Liver (tissue), 9 donors: ENCODE data around the gene FOXL1. TPM values are rescaled to one million over a fixed set of nuclear protein-coding genes. Genes with fewer than 3 reads are reported as not detected.

Experiments
- DNase-seq: peaks from one replicate; pipeline ENCODE4 v3.0.0-alpha.2; 2017; ENCODE audit warnings: low spot score
- H3K27ac ChIP-seq, 2 donors: one replicate each; pipeline ENCODE4 v1.7.0; 2013; ENCODE audit warnings: inconsistent platforms in 2 of 2, low read length in 2 of 2, control low read depth in 1 of 2, low read depth in 1 of 2, mild to moderate bottlenecking in 1 of 2
- H3K27me3 ChIP-seq, 4 donors: one replicate each; pipeline versions ENCODE4 v1.6.1 to v1.7.0; 2013; ENCODE audit warnings: low read length in 3 of 4, inconsistent platforms in 1 of 4, mild to moderate bottlenecking in 1 of 4, moderate library complexity in 1 of 4; ENCODE audit not compliant: control insufficient read depth in 4 of 4, insufficient read depth in 4 of 4
- H3K36me3 ChIP-seq, 4 donors: one replicate each; pipeline versions ENCODE4 v1.6.1 to v1.7.0; 2013; ENCODE audit warnings: low read length in 3 of 4, mild to moderate bottlenecking in 3 of 4, low read depth in 1 of 4, moderate library complexity in 1 of 4; ENCODE audit not compliant: control insufficient read depth in 4 of 4, insufficient read depth in 3 of 4
- H3K4me1 ChIP-seq, 4 donors: one replicate each; pipeline versions ENCODE4 v1.6.1 to v1.7.0; 2013; ENCODE audit warnings: low read length in 3 of 4, mild to moderate bottlenecking in 3 of 4, moderate library complexity in 1 of 4; ENCODE audit not compliant: control insufficient read depth in 4 of 4, insufficient read depth in 4 of 4
- H3K4me3 ChIP-seq, 3 donors: one replicate each; pipeline versions ENCODE4 v1.6.1 to v1.7.0; 2013; ENCODE audit warnings: low read length in 3 of 3, control low read depth in 1 of 3, low read depth in 1 of 3, mild to moderate bottlenecking in 1 of 3
- H3K9ac ChIP-seq, 2 donors: one replicate each; pipeline ENCODE4 v1.7.0; 2013; ENCODE audit warnings: low read length in 2 of 2, mild to moderate bottlenecking in 2 of 2, moderate library complexity in 2 of 2, control low read depth in 1 of 2, low read depth in 1 of 2
- H3K9me3 ChIP-seq, 4 donors: one replicate each; pipeline versions ENCODE4 v1.6.1 to v1.7.0; 2013; ENCODE audit warnings: low read length in 3 of 4; ENCODE audit not compliant: control insufficient read depth in 4 of 4
- ATF3 ChIP-seq: IDR thresholded peaks from 2 replicates; pipeline ENCODE4 v1.6.1; 2016; ENCODE audit warnings: antibody characterized with exemption
- CTCF ChIP-seq: fragments of 150-350 bp; IDR thresholded peaks from 2 replicates; pipeline ENCODE4 v1.5.1; 2017; ENCODE audit warnings: improper control_type of control experiment, low read depth, low read length; ENCODE audit not compliant: missing input control
- EGR1 ChIP-seq, 2 donors: IDR thresholded peaks; 2 replicates each; pipeline ENCODE4 v1.6.1; 2016 to 2018; ENCODE audit warnings: antibody characterized with exemption in 2 of 2, low read depth in 2 of 2
- FOXA1 ChIP-seq: IDR thresholded peaks from 2 replicates; pipeline ENCODE4 v1.6.1; 2016; ENCODE audit warnings: antibody characterized with exemption
- FOXA2 ChIP-seq: IDR thresholded peaks from 2 replicates; pipeline ENCODE4 v1.6.1; 2016; ENCODE audit warnings: antibody characterized with exemption
- GABPA ChIP-seq, 2 donors: IDR thresholded peaks in 1 of 2; conservative IDR thresholded peaks in 1 of 2; 2 replicates each; pipeline ENCODE4 v1.6.1; 2016; ENCODE audit warnings: antibody characterized with exemption in 2 of 2, mild to moderate bottlenecking in 1 of 2, moderate library complexity in 1 of 2
- HNF4A ChIP-seq, 2 donors: conservative IDR thresholded peaks; 2 replicates each; pipeline ENCODE4 v1.6.1; 2016; ENCODE audit warnings: antibody characterized with exemption in 2 of 2, mild to moderate bottlenecking in 2 of 2
- HNF4G ChIP-seq: IDR thresholded peaks from 2 replicates; pipeline ENCODE4 v1.6.1; 2016; ENCODE audit warnings: antibody characterized with exemption
- JUND ChIP-seq, 2 donors: IDR thresholded peaks; 2 replicates each; pipeline ENCODE4 v1.6.1; 2016; ENCODE audit warnings: antibody characterized with exemption in 2 of 2
- MAX ChIP-seq: IDR thresholded peaks from 2 replicates; pipeline ENCODE4 v1.6.1; 2016; ENCODE audit warnings: antibody characterized with exemption
- NR2F2 ChIP-seq: IDR thresholded peaks from 2 replicates; pipeline ENCODE4 v1.6.1; 2016; ENCODE audit warnings: antibody characterized with exemption
- RAD21 ChIP-seq, 2 donors: IDR thresholded peaks; 2 replicates each; pipeline ENCODE4 v1.6.1; 2016; ENCODE audit warnings: antibody characterized with exemption in 2 of 2, mild to moderate bottlenecking in 2 of 2
- RXRA ChIP-seq, 2 donors: IDR thresholded peaks; 2 replicates each; pipeline ENCODE4 v1.6.1; 2017 to 2018; ENCODE audit warnings: antibody characterized with exemption in 2 of 2, mild to moderate bottlenecking in 1 of 2
- SP1 ChIP-seq: IDR thresholded peaks from 2 replicates; pipeline ENCODE4 v1.6.1; 2018; ENCODE audit warnings: antibody characterized with exemption, mild to moderate bottlenecking
- TAF1 ChIP-seq: conservative IDR thresholded peaks from 2 replicates; pipeline ENCODE4 v1.6.1; 2016; ENCODE audit warnings: antibody characterized with exemption, mild to moderate bottlenecking
- YY1 ChIP-seq: IDR thresholded peaks from 2 replicates; pipeline ENCODE4 v1.6.1; 2016; ENCODE audit warnings: antibody characterized with exemption, mild to moderate bottlenecking
- ZBTB33 ChIP-seq: IDR thresholded peaks from 2 replicates; pipeline ENCODE4 v1.6.1; 2016; ENCODE audit warnings: antibody characterized with exemption
- WGBS: extraction: QIAGEN DNeasy Blood & Tissue Kit; methylation state at CpG from one replicate; pipeline ENCODE4 v1.1.7; 2013; 5-methylcytosine and 5-hydroxymethylcytosine counted together
- polyA plus RNA-seq, 2 donors: library from polyadenylated mRNA; stranded (reverse) in 1 of 2; unstranded in 1 of 2; fragments of 200-250 nt in 1 of 2; fragments of >200 nt in 1 of 2; fragmentation: Nextera tagmentation in 1 of 2; extraction: Ambion mirVana in 1 of 2; gene quantifications; one replicate each; pipeline versions ENCODE4 v1.2.1 to v1.2.3, GENCODE V29; 2013 to 2015
- total RNA-seq, 2 donors: library from RNA; depleted of rRNA; stranded (reverse); fragments of >200 nt; gene quantifications; one replicate each; pipeline ENCODE4 v1.2.3, GENCODE V29; 2014
- TF ChIP-seq, protein P1 (sequence below): IDR thresholded peaks from 2 replicates; pipeline ENCODE4 v1.6.1; 2016; ENCODE audit warnings: antibody characterized with exemption, mild to moderate bottlenecking
- donor health status: healthy.
- donor health status: healthy.
- donor health status: healthy.
- donor health status: healthy.
- donor health status: healthy.

Gene FOXL1
- total and polyA plus RNA-seq, 4 donors = 0.05 to 0.06 TPM; not detected in 2

DNA sequence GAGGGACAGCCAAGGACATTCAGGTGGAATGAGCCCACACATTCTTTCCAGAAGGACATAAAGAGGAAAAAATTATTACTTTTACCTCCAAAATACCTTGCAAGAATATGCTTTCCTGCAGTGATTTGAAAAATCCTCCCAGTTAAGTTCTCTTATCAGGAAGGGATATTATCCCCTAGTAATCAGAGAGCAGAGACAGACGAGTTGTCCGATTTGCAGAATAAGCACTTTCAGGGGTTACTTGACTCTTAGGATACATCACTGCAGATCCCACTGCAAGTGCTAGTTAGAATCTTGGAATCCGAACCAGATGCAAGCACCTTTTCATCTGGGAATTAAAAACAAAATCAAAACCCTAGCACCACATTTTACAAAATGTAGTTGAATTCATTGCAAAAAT lies 33.6 kb downstream of the FOXL1 start:
- Histone ChIP-seq H3K36me3 (no peaks in the 10 kb centered on the region), H3K4me3 (no peak overlapping the region), H3K4me1 (no peaks in the 10 kb centered on the region), H3K27me3 (peaks cover 0 to 9% (median 0%) of the 10 kb centered on the region in 4 donors), H3K9me3 (no peaks in the 10 kb centered on the region), H3K27ac (no peak overlapping the region), H3K9ac (no peak overlapping the region)
- TF ChIP-seq ZBTB33 (no peak), ATF3 (no peak), CTCF (no peak), TAF1 (no peak), EGR1 (IDR thresholded peaks at IDR 0.05; ENCODE audit: low read depth in 2 of 2) (no peak), NR2F2 (no peak), HNF4A (conservative IDR thresholded peaks at IDR 0.05) (no peak), SP1 (no peak), YY1 (no peak), RAD21 (IDR thresholded peaks at IDR 0.05) (no peak), MAX (no peak), FOXA1 (no peak), JUND (IDR thresholded peaks at IDR 0.05) (no peak), HNF4G (no peak), GABPA (IDR thresholded peaks at IDR 0.05 in 1 of 2, conservative IDR thresholded peaks at IDR 0.05 in 1 of 2) (no peak), RXRA (IDR thresholded peaks at IDR 0.05) (no peak), FOXA2 (no peak)
- TF ChIP-seq, protein P1, sequence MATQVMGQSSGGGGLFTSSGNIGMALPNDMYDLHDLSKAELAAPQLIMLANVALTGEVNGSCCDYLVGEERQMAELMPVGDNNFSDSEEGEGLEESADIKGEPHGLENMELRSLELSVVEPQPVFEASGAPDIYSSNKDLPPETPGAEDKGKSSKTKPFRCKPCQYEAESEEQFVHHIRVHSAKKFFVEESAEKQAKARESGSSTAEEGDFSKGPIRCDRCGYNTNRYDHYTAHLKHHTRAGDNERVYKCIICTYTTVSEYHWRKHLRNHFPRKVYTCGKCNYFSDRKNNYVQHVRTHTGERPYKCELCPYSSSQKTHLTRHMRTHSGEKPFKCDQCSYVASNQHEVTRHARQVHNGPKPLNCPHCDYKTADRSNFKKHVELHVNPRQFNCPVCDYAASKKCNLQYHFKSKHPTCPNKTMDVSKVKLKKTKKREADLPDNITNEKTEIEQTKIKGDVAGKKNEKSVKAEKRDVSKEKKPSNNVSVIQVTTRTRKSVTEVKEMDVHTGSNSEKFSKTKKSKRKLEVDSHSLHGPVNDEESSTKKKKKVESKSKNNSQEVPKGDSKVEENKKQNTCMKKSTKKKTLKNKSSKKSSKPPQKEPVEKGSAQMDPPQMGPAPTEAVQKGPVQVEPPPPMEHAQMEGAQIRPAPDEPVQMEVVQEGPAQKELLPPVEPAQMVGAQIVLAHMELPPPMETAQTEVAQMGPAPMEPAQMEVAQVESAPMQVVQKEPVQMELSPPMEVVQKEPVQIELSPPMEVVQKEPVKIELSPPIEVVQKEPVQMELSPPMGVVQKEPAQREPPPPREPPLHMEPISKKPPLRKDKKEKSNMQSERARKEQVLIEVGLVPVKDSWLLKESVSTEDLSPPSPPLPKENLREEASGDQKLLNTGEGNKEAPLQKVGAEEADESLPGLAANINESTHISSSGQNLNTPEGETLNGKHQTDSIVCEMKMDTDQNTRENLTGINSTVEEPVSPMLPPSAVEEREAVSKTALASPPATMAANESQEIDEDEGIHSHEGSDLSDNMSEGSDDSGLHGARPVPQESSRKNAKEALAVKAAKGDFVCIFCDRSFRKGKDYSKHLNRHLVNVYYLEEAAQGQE = no peak
- DNase-seq = no peak
- 61% methylated on average over 3 of the region's 3 CpGs for WGBS
